K562 (cell line): ENCODE results near the gene SLC39A13. TPM values are rescaled to one million over a fixed set of nuclear protein-coding genes. Genes with fewer than 3 reads are reported as not detected.

Experiments
- ADNP ChIP-seq: fragments of 200-800 bp; sonication (Bioruptor generic); IDR thresholded peaks from 2 replicates; pipeline ENCODE4 v1.6.1; 2016; ENCODE audit warnings: missing genetic modification characterization, missing compliant biosample characterization
- ATF6 ChIP-seq: sonication (generic); formaldehyde crosslinking; IDR thresholded peaks from 2 replicates; pipeline ENCODE4 v1.4.0; 2020; ENCODE audit warnings: mild to moderate bottlenecking, missing genetic modification reagents
- BHLHE40 ChIP-seq: IDR thresholded peaks from 2 replicates; pipeline ENCODE4 v1.6.1; 2011; ENCODE audit warnings: low read length, improper control_type of control experiment
- DEAF1 ChIP-seq: fragments of 450-650 bp; formaldehyde crosslinking; IDR thresholded peaks from 2 replicates; pipeline ENCODE4 v1.4.0; 2020; ENCODE audit warnings: mild to moderate bottlenecking, moderate library complexity
- HBP1 ChIP-seq: fragments of 450-650 bp; formaldehyde crosslinking; IDR thresholded peaks from 2 replicates; pipeline ENCODE4 v1.4.0; 2022; ENCODE audit warnings: missing genetic modification characterization
- ILF3 ChIP-seq: fragments of 450-650 bp; IDR thresholded peaks from 2 replicates; pipeline ENCODE4 v1.6.1; 2018; ENCODE audit warnings: antibody characterized with exemption, mild to moderate bottlenecking, moderate library complexity, borderline replicate concordance
- MECOM ChIP-seq: fragments of 250-450 bp; sonication (Bioruptor Pico); IDR thresholded peaks from 2 replicates; pipeline ENCODE4 v1.8.0; 2022; ENCODE audit warnings: inconsistent platforms
- NFIC ChIP-seq: fragments of 450-650 bp; IDR thresholded peaks from 2 replicates; pipeline ENCODE4 v1.6.1; 2017; ENCODE audit warnings: mild to moderate bottlenecking, inconsistent platforms
- PHF21A ChIP-seq: fragments of 450-650 bp; IDR thresholded peaks from 2 replicates; pipeline ENCODE4 v1.6.1; 2017; ENCODE audit warnings: low read depth, borderline replicate concordance
- SIRT6 ChIP-seq: IDR thresholded peaks from one replicate; pipeline ENCODE4 v1.6.1; 2012; ENCODE audit warnings: low read depth, mild to moderate bottlenecking, control low read depth, inconsistent platforms, low read length, moderate library complexity
- SP1 ChIP-seq: sonication (generic); formaldehyde crosslinking; IDR thresholded peaks from 2 replicates; pipeline ENCODE4 v1.8.1; 2022; ENCODE audit warnings: mild to moderate bottlenecking, missing genetic modification reagents
- ZC3H8 ChIP-seq: fragments of 450-650 bp; IDR thresholded peaks from 2 replicates; pipeline ENCODE4 v1.6.1; 2017
- ZNF23 ChIP-seq: fragments of 250-450 bp; sonication (Bioruptor Pico); IDR thresholded peaks from 2 replicates; pipeline ENCODE4 v1.4.0; 2020; ENCODE audit warnings: mild to moderate bottlenecking
- ZNF740 ChIP-seq, 3 experiments: fragments of 200-800 bp in 1 of 3; sonication (Bioruptor generic) in 1 of 3; sonication (generic) in 1 of 3; formaldehyde crosslinking in 1 of 3; IDR thresholded peaks; 2 replicates each; pipeline versions ENCODE4 v1.6.1 to v1.8.0; 2016 to 2022; ENCODE audit warnings: mild to moderate bottlenecking in 2 of 3, missing compliant biosample characterization in 2 of 3, missing genetic modification characterization in 2 of 3, missing genetic modification reagents in 1 of 3
- polyA plus RNA-seq, 8 experiments: library from polyadenylated mRNA; depleted of rRNA in 4 of 8; stranded (reverse) in 5 of 8; unstranded in 3 of 8; fragments of >200 nt; fragmentation: Nextera tagmentation in 2 of 8; fragmentation: Illumina TruSeq in 1 of 8; extraction: Ambion mirVana in 2 of 8; extraction: Trizol in 1 of 8; gene quantifications; 2 replicates each; pipeline versions ENCODE4 v1.2.1 to v1.2.3, GENCODE V29; 2011 to 2014; ENCODE audit warnings: inconsistent platforms in 1 of 8, missing spikeins in 1 of 8
- total RNA-seq, 7 experiments: library from RNA; depleted of rRNA in 6 of 7; stranded (reverse); fragments of >200 nt in 6 of 7; fragmentation: Illumina TruSeq in 2 of 7; extraction: Trizol in 2 of 7; gene quantifications; 2 replicates each; pipeline versions ENCODE4 v1.2.1 to v1.2.3, GENCODE V29; 2011 to 2021; ENCODE audit warnings: low replicate concordance in 1 of 7
- TF ChIP-seq, protein P1 (sequence below): sonication (generic); formaldehyde crosslinking; IDR thresholded peaks from 2 replicates; pipeline ENCODE4 v1.8.0; 2022; ENCODE audit warnings: mild to moderate bottlenecking, low read depth, missing genetic modification reagents

The SLC39A13 gene
- total and polyA plus RNA-seq, 9 of the 15 experiments (the other 6 are each of a cell fraction or from before 2014, with no cell fraction given) = 0.17 to 15.9 (median 3.2) TPM

DNA sequence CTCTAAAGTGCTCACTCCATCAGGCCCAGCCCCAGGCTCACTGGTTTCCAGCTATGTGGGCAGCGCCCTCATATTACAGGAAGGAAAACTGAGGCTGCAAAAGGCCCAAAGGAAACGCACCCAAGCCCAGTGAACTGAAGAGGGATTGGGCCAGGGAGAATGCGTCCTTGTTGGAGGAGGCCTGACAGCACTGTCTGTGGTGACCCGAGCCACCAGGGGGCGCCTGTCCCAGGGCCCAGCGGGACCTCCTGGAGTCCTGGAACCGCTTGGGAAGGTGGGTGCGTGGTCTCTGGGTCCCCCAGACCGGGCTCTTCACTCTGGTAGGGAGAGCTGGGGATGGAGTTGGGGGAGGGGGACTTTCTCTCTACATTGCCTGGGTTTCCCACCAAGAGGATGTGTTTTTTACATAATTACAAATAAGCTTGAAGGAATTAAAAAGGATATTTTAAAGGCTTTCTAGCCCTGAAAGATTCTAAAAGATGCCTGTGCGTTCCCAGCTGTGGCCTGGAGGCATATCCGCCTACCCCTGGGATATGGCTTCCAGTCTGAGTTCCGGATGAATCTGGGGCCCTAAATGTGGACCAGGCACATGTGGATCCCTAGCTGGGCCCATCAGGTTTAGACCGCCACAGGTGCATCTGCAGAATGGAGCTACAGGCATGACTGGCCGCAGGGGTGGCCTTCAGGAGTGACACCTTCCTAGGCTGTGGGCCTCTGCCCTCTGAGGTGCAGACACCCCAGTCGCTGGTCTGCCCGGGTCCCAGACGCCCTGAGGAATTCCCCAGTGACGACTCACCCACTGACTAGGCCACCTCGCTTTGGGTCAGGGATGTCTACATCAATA is 34.3 kb upstream of the SLC39A13 start (continued):
- peak; percentile 85 for TF ChIP-seq DEAF1 (CRISPR knock-in tag)
- no peak for TF ChIP-seq ADNP (tag)
- no peak for TF ChIP-seq SP1
- TF ChIP-seq NFIC = peak; percentile 16; the same call in 1 of the 2 replicates
- peak; percentile 17; the same call in 1 of the 2 replicates for TF ChIP-seq BHLHE40
- TF ChIP-seq ZC3H8 = no peak
- no peak for TF ChIP-seq ILF3
- TF ChIP-seq ATF6 (CRISPR knock-in tag) = no peak
- TF ChIP-seq ZNF23 (CRISPR knock-in tag) = no peak
- no peak for TF ChIP-seq MECOM
- TF ChIP-seq, protein P1, sequence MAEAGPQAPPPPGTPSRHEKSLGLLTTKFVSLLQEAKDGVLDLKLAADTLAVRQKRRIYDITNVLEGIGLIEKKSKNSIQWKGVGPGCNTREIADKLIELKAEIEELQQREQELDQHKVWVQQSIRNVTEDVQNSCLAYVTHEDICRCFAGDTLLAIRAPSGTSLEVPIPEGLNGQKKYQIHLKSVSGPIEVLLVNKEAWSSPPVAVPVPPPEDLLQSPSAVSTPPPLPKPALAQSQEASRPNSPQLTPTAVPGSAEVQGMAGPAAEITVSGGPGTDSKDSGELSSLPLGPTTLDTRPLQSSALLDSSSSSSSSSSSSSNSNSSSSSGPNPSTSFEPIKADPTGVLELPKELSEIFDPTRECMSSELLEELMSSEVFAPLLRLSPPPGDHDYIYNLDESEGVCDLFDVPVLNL (CRISPR knock-in tag) = no peak
- TF ChIP-seq ZNF740 (CRISPR knock-in tag; IDR thresholded peaks at IDR 0.05) = no peak
- TF ChIP-seq ZNF740 (tag; IDR thresholded peaks at IDR 0.05) = no peak
- TF ChIP-seq PHF21A = no peak
- TF ChIP-seq SIRT6 = no peak
- no peak for TF ChIP-seq HBP1 (CRISPR knock-in tag)
